Cardiac muscle cell (in vitro differentiated cells and primary cell): ENCODE results near the gene PLEKHA6. TPM values are rescaled to one million over a fixed set of nuclear protein-coding genes. Genes with fewer than 3 reads are reported as not detected.

ENCODE experiments used
- DNase-seq, 2 donors: peaks; one replicate each; pipeline versions ENCODE4 v3.0.0 to v3.0.0-alpha.2; 2010 to 2017; ENCODE audit warnings: low read depth in 1 of 2, low spot score in 1 of 2
- H3K27ac ChIP-seq: fragments of 200-600 bp; sonication (generic); 2 replicates; pipeline ENCODE4 v1.5.1; 2016
- H3K27me3 ChIP-seq: fragments of 200-600 bp; sonication (generic); 2 replicates; pipeline ENCODE4 v1.6.0; 2016; ENCODE audit warnings: control low read depth
- H3K36me3 ChIP-seq: fragments of 200-600 bp; sonication (generic); 2 replicates; pipeline ENCODE4 v1.5.1; 2016; ENCODE audit warnings: control low read depth
- H3K4me1 ChIP-seq: fragments of 200-600 bp; sonication (generic); 2 replicates; pipeline ENCODE4 v1.8.1; 2017; ENCODE audit warnings: low read depth, mild to moderate bottlenecking, mixed run types
- H3K4me3 ChIP-seq: fragments of 200-600 bp; sonication (generic); 2 replicates; pipeline ENCODE4 v1.5.1; 2016; ENCODE audit warnings: mild to moderate bottlenecking
- H3K9me3 ChIP-seq: fragments of 200-600 bp; sonication (generic); 2 replicates; pipeline ENCODE4 v1.5.1; 2017; ENCODE audit warnings: low read depth, mild to moderate bottlenecking, control low read depth
- polyA plus RNA-seq: library from polyadenylated mRNA; unstranded; fragments of >200 nt; fragmentation: Nextera tagmentation; extraction: Ambion mirVana; gene quantifications from 2 replicates; pipeline ENCODE4 v1.2.1, GENCODE V29; 2016
- total RNA-seq: library from RNA; depleted of rRNA; stranded (reverse); fragments of >200 nt; gene quantifications from 2 replicates; pipeline ENCODE4 v1.2.3, GENCODE V29; 2016
- TF ChIP-seq, protein P1 (sequence below): IDR thresholded peaks from 2 replicates; pipeline ENCODE4 v1.5.1; 2012; ENCODE audit warnings: low read depth, mild to moderate bottlenecking, low read length

PLEKHA6 gene
- total and polyA plus RNA-seq, 2 experiments from 2014 or later, result 41.6 to 44.1 TPM

DNA sequence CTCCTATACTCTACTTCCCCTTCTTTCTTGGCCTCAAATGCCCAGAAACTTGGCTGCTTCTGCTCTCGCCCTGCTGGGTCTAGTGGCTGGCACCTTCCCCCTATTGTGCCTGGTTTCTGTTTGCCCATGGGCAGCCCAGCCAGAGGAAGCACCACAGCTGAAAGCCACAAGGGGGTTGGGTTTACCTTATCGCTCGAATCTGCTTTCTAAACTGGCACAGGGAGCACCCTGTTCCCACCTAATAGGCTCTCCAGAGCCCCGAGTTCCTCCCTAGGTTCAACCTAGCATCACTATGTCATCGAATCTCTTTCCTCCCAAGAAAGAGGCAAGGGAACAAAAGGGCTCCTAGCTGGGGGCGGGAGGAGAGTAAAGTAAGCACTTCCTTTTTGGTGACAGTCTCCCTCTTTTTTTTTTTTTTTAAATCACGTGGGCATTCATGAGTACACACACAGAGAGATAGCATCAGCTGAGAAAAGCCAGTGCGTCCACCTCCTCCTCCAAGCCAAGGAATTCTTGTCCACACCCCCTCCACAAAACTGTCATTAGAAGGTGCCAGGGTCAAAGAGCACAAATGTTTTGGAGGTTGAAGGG is 72.8 kb downstream of the PLEKHA6 start:
- no peaks in the 10 kb centered on the region for H3K27me3 ChIP-seq
- TF ChIP-seq, protein P1, sequence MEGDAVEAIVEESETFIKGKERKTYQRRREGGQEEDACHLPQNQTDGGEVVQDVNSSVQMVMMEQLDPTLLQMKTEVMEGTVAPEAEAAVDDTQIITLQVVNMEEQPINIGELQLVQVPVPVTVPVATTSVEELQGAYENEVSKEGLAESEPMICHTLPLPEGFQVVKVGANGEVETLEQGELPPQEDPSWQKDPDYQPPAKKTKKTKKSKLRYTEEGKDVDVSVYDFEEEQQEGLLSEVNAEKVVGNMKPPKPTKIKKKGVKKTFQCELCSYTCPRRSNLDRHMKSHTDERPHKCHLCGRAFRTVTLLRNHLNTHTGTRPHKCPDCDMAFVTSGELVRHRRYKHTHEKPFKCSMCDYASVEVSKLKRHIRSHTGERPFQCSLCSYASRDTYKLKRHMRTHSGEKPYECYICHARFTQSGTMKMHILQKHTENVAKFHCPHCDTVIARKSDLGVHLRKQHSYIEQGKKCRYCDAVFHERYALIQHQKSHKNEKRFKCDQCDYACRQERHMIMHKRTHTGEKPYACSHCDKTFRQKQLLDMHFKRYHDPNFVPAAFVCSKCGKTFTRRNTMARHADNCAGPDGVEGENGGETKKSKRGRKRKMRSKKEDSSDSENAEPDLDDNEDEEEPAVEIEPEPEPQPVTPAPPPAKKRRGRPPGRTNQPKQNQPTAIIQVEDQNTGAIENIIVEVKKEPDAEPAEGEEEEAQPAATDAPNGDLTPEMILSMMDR, result no peak
- no peaks in the 10 kb centered on the region for H3K36me3 ChIP-seq
- DNase-seq, result peak; percentile 30 to 51
- peak overlapping the region; percentile 21 for H3K4me3 ChIP-seq
- H3K4me1 ChIP-seq, result peaks cover 66% of the 10 kb centered on the region
- peak overlapping the region; percentile 85 for H3K27ac ChIP-seq
- H3K9me3 ChIP-seq, result no peaks in the 10 kb centered on the region

DNA sequence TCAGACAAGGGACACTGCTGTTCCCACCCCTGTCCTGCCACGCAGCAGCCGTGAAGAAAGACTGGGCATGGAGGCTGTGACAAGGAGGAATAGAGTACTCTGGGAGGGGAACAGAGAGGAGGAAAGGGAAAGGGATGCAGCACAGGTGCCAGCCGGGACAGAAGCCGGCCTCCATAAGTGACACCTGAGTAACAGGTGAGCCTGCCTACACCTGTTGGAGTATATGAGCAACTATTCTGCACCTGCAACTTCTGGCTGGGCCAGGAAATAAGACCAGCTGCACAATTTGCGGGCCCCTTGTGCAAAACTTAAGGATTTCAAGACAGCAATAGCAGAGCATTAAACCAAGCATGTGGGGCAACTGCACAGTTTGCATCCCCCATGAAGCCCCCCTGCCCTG is 73.4 kb downstream of the PLEKHA6 start:
- TF ChIP-seq, protein P1, result no peak
- H3K27me3 ChIP-seq, result no peaks in the 10 kb centered on the region
- no peaks in the 10 kb centered on the region for H3K9me3 ChIP-seq
- H3K4me1 ChIP-seq, result peaks cover 66% of the 10 kb centered on the region
- H3K36me3 ChIP-seq, result no peaks in the 10 kb centered on the region
- peak overlapping the region; percentile 21 for H3K4me3 ChIP-seq
- peak overlapping the region; percentile 85 for H3K27ac ChIP-seq
- no peak for DNase-seq

- Histone ChIP-seq H3K27ac (peak overlapping the region; percentile 85), H3K36me3 (no peaks in the 10 kb centered on the region), H3K9me3 (no peaks in the 10 kb centered on the region), H3K27me3 (no peaks in the 10 kb centered on the region), H3K4me3 (peak overlapping the region; percentile 21), H3K4me1 (peaks cover 69% of the 10 kb centered on the region)
- TF ChIP-seq, protein P1, result no peak
- DNase-seq, result no peak
These were observed 74.1 kb downstream of the PLEKHA6 start for GRCh38 chr1:204285436-204286305.

- no peaks in the 10 kb centered on the region for H3K27me3 ChIP-seq
- DNase-seq, result no peak
- no peak overlapping the region for H3K4me3 ChIP-seq
- TF ChIP-seq, protein P1, result no peak
- no peaks in the 10 kb centered on the region for H3K36me3 ChIP-seq
- H3K27ac ChIP-seq, result peak overlapping the region; percentile 65
- no peaks in the 10 kb centered on the region for H3K9me3 ChIP-seq
- peaks cover 72% of the 10 kb centered on the region for H3K4me1 ChIP-seq
These were observed 74.8 kb downstream of the PLEKHA6 start for GRCh38 chr1:204284929-204285328.

DNA sequence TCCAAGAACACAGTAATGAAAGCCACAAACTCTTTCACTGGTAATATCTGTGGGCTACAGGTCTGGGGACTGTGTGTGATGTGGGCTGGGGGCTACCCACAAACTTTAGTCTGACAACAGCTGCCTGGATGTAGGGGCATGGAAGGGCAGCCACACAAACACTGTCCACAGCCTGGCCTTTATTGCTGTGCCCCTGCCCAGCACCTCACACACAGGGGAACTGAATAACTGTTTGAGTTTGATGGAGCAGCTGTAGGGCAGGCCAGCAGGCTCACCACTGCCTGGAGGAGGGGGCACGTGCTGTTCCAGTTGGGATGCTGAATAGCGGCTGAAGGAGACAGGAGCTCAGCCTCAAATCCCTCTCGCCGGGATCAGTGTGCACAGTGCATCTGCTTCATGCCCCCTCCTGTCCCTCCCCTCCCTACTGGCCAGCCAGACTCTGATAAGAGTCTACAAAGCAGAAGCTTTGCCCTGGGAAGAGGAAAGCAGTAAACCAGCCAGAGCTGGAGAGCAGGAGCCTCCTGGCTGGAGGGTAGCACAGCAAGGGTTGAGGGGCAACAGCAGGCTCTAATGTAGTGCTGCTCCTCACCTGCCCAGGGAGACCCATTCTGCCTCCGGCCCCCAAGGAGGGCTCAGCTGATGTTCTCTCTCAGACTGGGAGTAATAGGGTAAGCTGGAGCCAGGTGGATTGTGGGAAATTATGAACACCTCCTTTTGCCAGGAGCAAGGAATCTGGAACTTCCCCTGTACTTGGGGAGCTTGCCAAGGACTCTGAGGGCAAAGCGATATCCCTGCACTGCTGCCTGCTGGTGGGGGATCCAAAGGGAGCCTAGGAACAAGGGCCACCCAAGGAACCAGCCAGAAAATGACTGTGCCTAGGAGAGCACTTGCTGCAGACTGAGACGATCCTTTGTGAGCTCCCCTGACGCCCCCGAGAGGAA is 75.7 kb downstream of the PLEKHA6 start:
- Histone ChIP-seq H3K27ac (peak overlapping the region; percentile 65), H3K4me3 (no peak overlapping the region), H3K4me1 (peaks cover 72% of the 10 kb centered on the region), H3K9me3 (no peaks in the 10 kb centered on the region), H3K27me3 (no peaks in the 10 kb centered on the region), H3K36me3 (no peaks in the 10 kb centered on the region)
- DNase-seq, result peak in 1 of 2 donors; percentile 24
- TF ChIP-seq, protein P1, result peak; percentile 4
